Activated T-helper 1 cell treated with anti-CD3 and anti-CD28 coated beads, Interleukin-2, amount 50 U/mL, for 16 hours (primary cell): Measurements from ENCODE around the gene VAV2.

ENCODE experiments used
- DNase-seq, 2 donors: peaks; one replicate each; pipeline ENCODE4 v3.0.0-alpha.2; 2020; ENCODE audit warnings: low read depth in 1 of 2, low spot score in 1 of 2

Gene VAV2, protein sequence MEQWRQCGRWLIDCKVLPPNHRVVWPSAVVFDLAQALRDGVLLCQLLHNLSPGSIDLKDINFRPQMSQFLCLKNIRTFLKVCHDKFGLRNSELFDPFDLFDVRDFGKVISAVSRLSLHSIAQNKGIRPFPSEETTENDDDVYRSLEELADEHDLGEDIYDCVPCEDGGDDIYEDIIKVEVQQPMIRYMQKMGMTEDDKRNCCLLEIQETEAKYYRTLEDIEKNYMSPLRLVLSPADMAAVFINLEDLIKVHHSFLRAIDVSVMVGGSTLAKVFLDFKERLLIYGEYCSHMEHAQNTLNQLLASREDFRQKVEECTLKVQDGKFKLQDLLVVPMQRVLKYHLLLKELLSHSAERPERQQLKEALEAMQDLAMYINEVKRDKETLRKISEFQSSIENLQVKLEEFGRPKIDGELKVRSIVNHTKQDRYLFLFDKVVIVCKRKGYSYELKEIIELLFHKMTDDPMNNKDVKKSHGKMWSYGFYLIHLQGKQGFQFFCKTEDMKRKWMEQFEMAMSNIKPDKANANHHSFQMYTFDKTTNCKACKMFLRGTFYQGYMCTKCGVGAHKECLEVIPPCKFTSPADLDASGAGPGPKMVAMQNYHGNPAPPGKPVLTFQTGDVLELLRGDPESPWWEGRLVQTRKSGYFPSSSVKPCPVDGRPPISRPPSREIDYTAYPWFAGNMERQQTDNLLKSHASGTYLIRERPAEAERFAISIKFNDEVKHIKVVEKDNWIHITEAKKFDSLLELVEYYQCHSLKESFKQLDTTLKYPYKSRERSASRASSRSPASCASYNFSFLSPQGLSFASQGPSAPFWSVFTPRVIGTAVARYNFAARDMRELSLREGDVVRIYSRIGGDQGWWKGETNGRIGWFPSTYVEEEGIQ

DNA sequence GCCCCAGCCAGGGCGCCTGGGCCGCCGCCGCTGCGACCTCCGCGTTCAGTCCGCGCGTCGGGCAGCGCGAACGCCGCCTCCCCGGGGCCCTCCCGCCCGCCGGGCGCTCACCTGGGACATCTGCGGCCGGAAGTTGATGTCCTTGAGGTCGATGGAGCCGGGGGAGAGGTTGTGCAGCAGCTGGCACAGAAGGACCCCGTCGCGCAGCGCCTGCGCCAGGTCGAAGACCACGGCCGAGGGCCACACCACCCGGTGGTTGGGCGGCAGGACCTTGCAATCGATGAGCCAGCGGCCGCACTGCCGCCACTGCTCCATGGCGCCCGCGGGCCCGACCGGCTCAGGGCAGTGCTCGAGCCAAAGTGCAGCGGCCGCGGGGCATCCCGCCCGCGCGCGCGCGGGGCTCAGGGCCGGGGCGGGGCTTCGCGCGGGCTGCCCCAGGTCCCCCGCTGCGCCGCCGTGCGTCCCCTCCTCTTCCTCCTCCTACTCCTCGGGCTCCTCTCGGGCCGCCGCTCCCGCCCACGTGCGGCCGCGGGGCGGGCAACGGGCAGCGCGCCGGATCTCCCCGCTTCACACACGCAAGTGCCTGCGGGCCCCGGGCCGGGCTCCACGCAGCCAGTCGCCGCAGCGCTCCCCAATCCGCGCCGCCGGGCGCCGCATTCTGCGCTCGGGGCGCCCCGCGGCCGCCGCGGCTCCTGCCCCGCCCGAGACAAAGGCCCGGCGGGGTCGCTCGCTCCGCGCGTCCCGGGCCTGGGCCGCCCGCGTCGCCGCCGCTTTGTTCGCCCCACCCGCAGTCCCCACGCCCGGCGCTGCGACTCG lies at the start of gene VAV2:
Gene VAV2 (minus strand): TSS at position 361 of the 816 bp plus-strand sequence. CDS start 46 bp downstream, at position 315.
- DNase-seq, result no peak

DNA sequence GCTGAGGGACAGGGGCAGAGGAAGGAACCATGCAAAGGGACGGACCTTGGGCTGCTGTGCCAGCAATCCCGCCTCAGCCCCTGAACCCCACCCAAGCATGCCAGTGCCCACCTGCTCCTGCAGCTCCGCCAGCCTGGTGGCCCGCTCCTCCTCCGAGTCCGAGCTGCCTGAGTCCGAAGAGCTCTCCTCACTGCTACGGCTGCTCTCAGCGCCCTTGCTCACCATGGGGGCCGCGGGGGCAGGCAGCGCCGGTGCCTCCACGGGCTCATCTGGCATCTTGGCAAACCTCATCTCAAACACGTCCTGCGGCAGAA lies 49.5 kb upstream of the VAV2 start:
- no peak for DNase-seq

DNA sequence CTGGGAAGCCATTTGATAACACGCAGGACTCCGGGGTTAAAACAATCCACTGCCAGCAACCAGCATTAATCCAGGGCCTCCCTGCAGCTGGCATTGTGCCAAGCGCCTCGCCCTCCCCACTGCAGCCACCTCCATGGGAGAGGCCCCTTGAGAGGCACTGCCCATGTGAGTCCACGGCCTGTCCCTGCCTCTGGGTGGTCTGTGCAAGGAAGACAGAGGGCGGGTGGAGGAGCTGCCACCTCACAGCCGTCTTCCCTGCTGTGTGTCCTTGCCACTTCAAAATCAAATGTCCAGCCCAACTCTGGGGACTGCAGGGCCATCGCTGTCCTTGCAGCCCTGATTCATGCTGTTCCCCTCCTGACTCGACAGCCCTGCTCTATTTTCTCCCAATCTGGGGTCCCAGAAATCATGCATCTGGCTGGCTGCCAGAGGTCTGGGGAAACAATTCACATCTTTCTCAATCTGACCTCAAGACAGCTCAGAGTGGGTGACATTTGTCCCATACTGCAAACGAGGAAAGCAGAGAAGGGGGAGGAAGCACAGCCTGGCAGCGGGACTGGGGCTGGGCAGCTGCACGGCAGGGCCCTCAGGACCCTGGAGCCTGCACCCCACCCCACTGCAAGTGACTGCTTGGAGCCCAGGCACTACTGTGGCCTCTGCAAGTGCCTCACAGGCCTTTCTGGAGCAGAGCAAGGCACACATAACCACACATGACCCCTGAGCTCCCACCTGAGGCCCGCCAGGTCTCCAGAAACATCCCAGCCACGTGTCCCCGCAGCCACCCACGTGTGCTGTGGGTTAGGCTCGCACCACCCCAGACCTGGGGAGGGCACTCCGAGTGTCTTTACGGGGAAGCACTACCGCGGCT lies 48.9 kb upstream of the VAV2 start:
- no peak for DNase-seq

DNA sequence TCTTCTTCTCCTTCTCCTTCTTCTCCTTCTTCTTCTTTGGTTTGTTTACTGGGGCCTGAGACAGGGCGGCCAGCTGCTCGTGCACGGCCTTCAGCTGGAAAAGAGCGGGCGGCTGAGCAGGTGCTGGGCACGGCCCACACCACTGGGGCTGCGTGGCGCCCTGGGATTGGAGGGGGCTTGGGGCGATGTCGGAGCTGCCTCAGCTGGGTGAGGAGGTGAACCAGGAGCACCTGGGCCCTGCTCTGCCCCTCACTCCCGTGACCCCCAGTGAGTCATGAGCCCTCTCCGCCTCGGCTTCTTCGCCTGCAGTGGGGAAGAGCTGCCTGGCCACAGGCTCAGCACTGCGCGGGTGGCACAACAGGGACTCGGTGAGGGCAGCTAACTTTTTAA lies 48.0 kb upstream of the VAV2 start:
- DNase-seq, result no peak

DNA sequence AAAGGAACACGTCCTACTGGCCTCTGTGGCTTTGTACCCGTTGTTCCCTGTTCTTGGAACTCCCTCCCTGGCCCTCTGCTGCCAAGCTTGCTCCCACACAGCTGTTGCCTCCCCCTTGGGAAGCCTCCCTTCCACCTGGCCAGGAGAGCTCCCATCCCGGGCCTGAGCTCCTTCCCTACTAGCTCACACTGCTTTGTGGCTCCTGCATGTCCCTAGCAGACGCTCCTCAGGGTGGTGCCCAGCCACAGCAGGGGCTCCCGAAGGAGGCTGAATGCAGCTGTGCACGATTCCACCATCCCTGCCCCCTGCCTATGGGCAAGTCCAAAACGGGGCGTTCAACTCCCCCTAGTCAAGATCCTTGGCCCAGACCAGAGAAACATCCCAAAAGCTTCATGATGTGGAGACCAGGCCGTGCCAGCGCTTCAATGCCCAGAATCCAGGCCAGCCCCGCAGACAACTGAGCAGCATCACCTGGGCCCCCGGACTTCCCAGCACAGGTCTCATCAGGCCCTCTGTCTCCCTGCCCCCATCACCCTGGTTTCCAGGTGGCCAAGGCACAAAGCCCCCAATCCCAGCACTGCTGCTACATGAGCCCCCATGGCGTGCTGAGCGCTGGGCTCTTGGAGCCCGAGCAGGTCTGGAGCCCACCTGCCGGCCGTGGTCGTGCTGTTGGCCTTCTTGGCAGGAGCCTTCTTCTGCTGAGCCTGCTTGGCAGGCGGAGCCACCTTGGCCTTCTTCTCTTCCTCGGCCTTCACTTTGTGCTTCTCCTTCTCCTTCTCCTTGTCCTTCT lies 47.5 kb upstream of the VAV2 start:
- DNase-seq, result no peak

DNA sequence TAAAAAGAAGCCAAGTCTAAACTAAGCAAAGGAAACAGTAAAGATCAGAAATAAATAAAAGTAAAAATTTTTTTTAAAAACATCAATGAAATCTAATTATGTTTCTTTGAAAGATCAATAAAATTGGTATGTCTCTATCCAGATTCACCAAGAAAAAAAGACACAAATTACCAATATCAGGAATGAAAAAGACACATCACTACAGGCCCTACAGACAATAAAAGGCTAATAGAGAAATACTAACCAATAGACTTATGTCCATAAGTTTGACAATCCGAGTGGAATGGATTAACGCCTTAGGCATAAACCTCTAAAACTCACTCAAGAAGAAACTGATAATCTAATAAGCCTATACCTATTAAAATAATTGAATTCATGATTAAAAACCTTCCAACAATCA lies 45.5 kb upstream of the VAV2 start:
- no peak for DNase-seq

DNA sequence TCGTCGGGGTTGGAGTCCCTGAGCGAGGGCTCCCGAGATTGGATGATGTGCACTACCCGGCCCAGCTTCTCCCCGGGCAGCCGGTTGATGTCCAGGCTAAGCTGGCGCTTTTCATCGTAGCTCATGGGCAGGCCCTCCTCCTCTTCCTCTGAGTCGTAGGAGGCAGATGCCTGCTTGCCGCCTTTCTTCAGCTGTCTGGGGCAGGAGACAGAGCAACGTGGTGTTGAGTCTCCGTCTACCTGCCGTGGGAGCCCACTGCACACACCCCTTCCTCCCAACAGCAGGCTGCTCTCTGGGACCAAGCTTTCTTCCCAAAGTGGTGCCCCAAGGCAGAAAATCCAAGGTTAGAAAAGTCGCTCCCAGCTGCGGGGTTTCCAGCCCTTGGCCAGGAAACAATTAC lies 44.0 kb upstream of the VAV2 start:
- no peak for DNase-seq

DNA sequence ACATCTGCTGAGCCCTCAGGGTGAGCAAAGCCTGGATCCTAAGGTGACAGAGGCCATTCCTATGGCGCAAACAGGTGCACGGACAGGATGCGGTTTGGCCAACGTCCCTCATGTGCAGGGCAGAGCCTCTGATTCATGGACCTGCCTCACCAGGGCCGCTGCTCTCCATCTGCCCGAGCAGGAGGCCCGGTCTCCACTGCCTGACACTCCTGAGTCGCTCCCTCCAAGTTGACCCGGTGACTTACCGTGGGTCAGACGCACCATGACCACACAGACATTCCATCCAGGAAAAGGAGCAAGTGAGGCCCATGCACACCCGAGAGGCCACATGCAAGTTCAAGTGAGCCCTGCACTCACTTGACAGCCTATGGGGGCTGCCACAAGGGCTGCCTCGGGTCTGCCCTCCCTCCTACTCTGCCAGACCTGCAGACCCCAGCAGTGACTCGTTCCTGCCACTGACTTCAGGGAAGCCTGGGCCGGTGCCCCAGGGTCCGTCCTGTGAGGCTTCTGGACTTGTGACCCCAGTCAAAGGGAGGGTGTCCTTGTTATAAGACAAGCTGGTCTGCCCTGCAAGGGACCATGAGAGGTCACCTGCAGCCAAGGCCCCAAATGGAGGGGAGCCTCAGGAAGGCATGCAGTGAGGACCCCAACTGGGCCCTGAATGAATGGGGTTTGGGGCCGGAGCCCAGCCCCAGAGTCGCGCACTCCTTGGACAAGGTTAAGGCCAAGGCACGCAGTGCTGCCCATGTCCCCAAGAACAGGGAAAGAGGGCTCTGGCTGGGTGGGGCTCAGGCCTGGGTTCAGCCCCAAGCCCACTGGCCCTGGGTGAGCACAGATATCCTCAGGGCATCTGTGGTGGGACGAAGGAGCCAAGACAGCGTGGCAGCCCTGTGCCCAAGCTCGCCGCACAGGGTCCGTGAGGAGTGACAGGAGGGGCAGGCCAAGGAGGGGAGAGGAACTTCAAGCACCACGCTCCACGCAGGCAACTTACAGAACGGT lies 43.2 kb upstream of the VAV2 start:
- no peak for DNase-seq

DNA sequence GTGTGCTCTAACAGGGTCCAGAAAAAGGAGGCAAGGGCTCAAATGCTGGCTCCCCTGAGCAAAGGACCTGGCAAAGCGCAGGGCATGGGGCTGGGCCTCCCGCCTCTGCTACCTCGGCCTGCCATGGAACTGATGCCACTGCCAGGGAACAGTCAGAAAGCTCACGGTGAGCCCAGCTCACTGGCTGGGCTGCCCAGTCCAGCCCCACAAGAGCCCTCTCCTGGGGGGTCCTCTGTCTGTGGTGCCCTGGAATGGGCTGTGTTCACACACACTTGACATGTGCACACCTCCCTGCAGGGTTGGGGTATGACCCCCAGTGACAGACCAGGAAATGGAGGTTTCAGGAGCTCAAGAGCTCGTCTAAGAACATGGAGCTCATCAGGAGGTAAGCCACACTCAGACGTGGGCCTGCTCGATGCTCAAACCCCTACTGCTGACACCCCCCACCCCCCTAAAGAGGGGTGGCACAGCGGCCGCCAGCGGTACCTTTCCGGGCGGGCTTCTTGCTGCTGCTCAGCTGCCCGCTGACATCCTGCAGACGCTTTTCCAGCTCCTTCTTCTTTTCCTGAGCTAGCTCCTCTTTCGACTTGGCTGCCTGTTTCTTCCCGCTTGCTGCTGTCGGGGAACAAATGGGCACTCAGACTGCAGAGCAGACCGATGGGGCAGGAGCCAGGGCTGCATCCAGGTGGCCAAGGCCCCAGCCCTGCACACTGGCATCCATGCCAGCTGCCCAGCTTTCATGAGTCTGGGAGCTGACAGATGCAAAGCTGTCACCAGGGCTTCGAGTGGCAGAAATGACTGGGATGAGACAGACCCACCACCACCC lies 42.3 kb upstream of the VAV2 start:
- DNase-seq, result no peak

DNA sequence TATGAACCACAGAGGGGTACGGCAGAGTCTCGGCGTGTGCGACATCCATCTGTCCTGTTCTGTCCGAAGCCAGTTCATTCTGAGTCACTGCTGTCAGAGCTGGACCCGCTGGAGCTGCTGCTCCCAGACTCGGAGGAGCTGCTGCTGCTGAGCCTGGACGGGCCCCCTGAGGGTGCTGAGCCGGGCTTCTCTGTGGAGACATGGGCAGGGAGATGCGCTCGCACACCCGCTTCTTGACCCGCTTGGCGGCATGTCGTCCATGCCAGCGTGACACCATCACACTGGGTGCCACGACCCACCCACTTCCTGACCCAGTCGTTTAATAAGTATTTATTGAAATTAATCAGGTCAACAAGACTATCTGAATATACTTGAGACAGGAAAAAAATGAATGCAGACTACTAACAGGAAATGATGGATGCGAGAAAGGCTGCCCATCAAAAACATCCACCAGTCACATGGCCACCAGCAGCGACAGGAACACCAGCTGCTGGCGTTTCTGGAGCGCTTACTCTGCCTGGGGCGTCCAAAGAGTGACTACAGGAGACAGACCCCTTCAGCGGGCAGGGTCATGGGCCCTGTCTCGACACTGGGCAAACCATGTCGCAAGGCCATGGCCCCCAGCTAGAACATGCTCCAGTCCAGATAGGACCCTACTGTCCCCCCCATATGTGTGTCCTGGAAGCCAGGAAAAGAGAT lies 41.5 kb upstream of the VAV2 start:
- no peak for DNase-seq

DNA sequence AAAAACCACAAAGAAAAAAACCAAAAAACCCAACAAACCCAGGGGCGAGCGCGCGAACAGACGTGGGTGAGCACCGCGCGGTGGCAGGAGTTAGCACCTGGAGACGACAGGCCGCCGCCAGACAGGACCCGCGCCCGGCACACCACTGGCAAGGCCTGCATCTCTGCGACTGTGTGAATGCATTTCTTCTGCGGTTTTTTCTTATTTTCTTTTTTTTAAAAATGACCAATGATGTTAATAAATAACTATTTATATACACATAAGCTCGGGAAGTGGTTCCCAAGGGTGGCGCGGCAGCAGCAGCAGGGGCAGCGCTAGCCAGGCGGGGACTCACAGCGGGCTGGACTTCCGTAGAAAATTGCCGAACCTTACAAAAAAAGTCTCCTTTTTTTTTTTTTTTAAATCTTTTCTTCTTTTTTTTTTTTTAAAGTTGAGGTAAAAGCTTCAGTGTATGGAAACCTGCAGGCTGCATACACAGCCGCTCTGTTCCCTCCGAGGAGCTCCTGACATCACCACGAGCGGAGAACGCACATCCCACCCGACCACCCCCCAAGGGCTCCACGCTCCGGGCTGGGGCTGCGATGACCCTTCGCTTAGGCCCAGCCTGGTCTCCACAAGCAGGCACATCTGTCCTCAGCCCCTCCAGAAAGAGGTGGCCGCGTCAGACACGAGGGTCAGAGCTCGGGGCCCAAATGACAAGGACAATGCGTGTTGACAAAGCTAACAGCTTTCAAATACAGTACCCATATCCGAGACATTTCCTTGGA lies 40.5 kb upstream of the VAV2 start:
- DNase-seq, result no peak

DNA sequence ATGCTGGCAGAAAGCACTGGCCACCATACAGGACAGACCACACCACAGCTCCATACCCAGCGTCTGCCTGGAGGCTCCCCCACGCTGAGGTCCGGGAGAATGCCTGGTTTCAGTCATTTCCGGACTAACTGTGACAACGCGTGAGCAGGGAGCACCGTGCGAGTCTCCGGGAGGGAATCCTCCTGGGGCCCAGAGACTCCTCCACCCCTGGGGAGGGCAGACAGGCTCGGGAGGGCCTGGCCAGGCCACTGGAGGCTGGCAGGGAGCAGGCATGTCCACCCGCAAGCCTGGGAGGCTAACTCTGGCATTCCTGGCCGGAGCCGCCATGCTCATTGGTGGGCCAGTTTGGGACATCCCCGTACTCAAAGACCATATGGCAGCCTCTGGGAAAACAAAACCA lies 39.7 kb upstream of the VAV2 start:
- DNase-seq, result no peak

DNA sequence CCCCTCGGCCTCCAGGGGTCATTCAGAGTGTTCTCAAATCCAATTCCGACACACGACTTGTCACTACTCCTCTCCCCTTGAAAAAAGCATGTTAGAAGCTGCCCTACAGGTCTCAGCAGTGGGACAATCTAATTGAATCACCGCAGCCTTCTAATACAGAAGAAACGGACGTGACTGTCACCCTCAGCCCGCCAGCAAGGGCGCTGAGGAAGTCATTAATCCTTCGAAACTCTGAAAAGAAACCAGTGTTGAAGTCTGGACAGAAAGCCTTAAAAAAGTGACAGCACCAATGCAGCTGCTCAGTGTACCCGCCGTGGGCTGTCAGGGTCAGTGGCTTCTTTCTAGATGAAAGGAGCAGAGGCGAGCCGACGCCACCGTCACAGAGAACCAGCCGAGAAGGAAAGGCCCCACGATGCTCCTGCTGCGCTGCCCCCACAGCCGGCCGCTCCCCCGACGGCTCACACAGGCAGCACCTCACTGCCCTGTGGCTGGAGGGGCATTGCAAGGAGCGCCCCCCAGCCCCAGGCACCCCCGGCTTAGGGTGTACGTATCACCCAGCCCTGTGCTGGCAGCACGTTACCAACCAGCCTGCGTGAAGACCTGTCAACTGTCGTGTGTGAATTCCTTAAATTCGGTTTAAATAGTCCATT lies 38.8 kb upstream of the VAV2 start:
- DNase-seq, result no peak

DNA sequence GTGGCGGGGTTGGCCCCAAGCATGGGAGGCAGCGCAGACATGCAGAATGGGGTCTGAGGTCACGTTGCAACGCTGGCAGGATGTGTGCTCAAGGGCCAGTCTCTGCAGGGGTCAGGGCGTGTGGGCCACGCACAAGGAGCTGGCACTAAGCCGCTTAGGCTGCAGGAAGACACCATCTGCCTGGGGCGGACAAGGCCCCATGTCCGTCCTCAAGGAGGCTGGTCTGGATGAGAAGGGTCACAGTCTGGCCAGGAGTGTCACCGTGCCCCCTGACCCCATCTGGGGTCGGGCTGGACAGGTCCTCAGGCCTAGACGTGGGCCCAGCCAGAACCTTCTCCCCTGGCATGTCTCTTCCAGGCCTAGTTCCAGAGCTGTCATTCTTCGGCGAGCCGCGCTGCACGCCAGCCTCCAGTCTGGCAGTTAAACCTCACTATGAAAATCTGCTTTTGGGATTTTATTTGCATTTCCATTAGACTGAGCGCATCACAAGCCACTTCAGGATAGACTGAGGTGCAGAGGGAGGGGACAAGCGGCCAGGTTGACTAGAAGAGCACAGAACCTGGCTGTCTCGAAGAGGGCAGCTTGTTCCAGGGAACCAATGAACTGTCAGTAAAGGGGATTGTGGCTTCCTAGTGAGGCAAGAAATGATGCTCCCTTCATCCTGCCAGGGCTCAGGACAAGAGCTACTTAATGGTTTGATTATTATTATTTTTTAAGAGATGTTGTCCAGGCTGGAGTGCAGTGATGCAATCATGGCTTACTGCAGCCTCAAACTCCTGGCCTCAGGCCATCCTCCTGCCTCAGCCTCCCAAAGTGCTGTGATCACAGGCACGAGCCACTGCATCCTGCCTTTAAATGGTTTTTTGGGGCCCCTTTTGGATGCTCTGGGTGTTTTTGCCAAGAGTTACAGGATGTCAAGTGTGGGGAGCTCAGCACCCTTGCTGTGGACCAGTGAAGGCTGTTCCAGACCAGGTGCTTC lies 37.4 kb upstream of the VAV2 start:
- no peak for DNase-seq
